HG03457 (cell line): ENCODE data around the gene SERPINI1.

Source experiments
- ATAC-seq: cut with Tn5 transposase; IDR thresholded peaks from one replicate; pipeline ENCODE4 v1.9.1; 2021; ENCODE audit warnings: moderate number of reproducible peaks; ENCODE audit not compliant: unreplicated experiment

SERPINI1 gene, protein sequence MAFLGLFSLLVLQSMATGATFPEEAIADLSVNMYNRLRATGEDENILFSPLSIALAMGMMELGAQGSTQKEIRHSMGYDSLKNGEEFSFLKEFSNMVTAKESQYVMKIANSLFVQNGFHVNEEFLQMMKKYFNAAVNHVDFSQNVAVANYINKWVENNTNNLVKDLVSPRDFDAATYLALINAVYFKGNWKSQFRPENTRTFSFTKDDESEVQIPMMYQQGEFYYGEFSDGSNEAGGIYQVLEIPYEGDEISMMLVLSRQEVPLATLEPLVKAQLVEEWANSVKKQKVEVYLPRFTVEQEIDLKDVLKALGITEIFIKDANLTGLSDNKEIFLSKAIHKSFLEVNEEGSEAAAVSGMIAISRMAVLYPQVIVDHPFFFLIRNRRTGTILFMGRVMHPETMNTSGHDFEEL

DNA sequence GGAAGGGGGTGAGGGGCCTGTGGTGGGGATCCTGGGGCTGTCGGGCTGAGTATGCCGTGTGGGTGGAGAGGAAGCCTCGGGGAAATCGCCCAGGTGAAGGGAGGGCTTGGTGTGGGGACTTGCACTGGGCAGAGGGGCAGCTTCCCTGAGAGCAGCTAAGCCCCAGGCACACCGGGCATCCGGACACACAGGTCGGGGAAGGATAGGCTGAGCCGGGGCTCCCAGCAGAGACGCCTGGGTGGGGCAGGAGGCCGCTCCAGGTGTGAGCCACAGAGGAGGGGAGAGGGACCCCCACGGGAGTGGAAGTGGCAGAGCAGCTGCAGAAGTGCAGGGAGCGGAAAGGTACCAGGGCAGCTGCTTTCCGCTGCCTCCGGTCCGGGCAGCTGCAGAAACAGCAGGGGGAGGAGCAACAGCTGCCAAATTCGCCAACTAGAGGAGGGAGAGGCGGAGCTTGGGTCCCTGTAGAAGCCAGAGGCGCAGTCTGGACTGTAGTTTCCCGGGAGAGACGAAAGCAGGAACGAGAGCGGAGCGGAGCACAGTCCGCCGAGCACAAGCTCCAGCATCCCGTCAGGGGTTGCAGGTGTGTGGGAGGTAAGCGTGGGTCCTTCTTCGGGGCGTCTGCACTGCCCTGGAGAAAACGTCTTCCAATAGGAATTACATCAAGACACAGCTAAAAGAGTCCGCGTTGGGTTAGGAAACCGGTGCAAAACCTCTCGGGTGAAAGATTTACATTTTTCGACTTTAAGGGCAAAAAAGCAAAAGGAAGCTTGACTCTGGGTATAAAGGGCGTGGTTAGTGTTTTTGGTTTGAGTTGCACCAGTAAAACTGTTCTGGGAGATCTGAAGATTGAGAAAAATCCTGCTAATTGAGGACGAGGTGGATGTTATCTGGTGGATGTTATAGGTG is at the start of gene SERPINI1:
TSS of gene SERPINI1 (plus strand) at position 489 of the 906 bp plus-strand sequence. CDS start 53,408 bp downstream, outside the sequence.
- ATAC-seq = peak; percentile 47

DNA sequence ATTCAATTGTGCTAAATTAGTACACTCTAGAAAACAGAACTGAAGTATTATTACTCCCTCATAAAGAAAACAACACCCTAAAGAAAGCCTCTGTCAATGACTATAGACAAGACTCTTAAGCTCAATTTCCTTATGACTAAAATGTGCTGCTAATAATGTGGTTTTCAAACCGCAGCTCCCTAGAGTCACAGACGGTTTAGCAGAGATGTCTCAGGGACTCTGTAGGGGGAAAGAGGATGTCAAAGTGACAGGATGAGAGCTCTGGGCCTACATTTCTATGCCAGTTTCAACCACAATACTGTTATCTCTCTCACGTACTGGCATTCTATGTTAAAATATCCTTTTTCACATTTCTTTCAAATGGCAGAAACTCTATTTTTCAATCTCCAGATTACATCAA is 44.2 kb upstream of the SERPINI1 start:
- peak; percentile 100 for ATAC-seq

DNA sequence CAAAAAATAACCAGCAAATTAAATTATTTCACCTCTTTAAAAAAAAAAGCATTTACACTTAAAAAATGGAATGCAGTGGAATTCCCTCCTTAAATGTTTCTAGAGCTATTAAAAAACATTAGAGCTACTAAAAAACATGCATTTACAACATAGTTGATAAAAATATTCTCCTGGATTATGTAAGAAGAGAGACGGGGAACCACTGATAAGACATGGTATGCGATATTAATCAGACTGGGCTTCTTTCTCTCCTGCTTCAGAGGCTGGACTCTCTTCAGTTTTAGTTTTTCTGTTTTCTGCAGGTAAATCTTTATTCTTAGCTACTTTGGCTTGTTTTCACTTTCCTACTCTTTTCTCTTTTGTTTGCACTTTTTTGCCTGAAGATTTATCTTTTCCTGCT is 41.4 kb upstream of the SERPINI1 start:
- ATAC-seq = no peak

DNA sequence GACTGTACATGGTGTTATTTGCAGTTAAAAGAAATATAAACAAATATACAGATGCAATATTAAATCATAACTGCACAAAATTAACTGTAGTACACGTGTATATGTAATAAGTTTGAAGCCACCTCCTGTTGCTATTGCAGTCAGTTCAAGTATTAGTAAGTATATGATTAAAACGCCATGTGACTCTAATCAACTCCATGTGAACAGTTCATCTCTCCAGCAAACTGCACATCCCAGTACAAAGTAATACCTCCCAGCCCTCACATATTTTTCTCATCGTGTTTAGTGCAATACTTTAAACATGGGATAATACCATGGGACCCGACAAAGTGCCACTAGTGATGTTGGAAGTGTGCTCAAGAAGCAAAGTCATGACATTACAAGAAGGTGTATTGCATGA is 35.5 kb upstream of the SERPINI1 start:
- ATAC-seq = no peak

DNA sequence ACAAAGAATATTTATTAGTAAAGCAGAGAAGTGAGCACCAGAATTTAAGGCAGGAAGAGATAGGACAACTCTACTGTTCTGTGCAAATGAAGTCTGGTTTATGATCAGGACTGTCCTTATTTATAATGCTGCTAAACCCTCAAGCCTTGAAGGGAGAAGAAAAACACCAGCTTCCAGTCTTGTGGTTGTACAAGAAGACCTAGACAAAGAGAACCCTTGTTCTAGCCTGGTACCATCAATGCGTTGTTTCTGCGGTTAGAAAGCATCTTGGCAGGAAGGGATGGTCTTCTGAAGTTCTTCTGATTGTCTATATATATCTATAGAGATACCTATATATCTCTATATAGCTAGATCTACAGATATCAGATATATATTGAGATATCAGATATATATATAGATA is 34.6 kb upstream of the SERPINI1 start:
- ATAC-seq = no peak

DNA sequence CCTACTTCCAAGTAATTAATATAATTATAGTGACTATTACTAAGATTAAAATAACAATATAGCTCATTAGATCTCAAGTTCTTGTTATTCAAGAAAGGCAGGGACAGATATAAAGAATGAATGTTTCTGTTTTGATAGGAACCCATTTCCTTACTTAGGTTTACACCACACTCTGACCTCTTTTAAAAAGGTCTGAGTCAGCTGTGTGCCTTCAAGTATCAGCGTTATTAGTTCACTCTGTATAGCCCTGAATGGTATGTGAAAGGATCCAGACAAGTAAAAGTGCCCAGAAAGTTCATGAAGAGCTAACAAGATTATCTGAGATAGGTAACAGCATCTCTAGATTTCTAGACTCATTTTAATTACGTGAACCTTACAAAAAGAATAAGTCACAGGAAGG is 29.7 kb upstream of the SERPINI1 start:
- no peak for ATAC-seq

DNA sequence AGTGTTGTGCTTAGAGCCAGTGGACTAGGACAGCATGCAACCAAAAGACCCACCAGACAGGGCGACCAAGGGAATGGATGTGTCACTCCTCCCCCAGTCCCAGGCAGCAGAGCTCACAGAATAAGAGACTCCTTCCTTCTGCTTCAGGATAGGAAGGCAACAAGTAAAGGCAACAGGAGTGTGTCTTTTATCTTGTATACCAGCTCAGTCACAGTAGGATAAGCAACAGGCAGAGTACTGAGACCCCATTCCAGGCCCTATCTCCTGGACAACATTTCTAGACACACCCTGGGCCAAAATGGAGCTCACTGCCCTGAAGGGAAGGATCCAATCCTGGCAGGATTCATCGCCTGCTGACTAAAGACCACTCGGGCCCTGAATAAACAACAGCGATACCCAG is 25.8 kb upstream of the SERPINI1 start:
- ATAC-seq = no peak

DNA sequence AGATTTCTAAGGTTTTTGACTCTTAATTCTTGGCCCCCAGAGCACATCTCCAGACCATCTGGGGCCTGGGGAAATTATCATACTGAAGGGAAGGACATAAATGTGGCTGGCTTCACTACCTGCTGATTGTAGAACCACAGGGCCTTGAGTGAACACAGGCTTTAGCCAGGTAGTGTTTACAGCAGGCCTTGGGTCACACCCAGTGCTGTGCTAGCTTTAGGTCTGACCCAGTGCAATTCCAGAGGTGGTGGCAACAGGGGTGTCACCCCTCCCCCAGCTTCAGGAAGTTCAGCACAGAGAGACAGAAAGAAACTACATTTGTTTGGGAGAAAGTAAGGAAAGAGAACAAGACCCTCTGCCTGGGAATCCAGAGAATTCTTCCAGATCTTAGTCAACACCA is 25.0 kb upstream of the SERPINI1 start:
- no peak for ATAC-seq

DNA sequence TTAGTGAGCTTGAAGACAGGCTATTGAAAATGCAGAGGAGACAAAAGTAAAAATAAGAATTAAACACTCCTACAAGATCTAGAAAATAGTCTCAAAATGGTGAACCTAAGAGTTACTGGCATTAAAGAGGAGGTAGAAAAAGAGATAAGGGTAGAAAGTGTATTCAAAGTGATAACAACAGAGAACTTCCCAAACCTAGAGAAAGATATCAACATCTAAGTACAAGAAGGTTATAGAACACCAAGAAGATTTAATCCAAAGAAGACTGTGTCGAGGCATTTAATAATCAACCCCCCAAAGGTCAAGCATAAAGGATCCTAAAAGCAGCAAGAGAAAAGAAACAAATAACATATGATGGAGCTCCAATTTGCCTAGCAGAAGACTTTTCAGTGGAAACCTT is 24.1 kb upstream of the SERPINI1 start:
- no peak for ATAC-seq

DNA sequence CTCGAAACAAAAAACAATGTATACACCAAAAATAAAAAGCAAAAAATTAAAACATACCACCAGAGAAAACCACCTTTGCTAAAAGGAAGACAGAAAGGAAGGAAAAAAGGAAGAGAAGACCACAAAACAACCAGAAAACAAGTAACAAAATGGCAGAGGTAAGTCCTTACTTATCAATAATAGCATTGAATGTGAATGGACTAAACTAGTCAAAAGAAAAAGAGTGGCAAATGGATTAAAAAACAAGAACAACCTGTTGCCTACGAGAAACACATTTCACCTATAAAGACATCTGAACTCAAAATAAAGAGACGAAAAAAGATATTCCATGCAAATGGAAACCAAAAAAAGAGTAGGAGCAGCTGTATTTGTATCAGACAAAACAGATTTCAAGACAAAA is 23.1 kb upstream of the SERPINI1 start:
- no peak for ATAC-seq

DNA sequence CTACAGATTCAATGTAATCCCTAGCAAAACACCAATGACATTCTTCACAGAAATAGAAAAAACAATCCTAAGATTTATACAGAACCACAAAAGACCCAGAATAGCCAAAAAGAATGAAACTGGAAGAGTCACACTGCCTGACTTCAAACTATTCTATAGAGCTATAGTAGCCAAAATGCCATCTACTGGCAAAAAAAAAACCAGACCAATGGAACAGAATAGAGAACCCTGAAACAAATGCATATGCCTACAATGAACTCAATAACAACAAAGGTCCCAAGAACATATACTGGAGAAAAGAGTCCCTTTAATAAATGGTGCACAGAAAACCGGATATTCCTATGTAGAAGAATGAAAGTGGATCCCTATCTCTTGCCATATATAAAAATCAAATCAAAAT is 20.6 kb upstream of the SERPINI1 start:
- no peak for ATAC-seq

DNA sequence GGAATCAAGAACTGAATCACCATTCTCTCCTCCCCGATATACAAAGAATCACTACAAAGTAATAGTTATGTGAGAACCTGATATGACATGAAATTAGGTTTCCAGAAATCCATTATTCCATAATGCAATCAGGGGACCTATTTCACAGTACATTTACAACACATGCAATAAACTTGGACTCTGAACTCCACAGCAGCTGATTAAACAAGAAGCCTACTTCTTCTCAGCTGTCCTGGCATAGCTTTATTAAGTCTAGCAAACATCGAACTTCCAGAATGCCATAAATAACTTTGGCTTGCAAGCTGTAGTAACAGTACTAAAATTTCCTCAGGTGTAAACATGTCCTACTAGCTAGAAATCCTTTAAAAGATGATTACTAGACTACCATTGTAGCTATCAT is 18.6 kb upstream of the SERPINI1 start:
- ATAC-seq = no peak

DNA sequence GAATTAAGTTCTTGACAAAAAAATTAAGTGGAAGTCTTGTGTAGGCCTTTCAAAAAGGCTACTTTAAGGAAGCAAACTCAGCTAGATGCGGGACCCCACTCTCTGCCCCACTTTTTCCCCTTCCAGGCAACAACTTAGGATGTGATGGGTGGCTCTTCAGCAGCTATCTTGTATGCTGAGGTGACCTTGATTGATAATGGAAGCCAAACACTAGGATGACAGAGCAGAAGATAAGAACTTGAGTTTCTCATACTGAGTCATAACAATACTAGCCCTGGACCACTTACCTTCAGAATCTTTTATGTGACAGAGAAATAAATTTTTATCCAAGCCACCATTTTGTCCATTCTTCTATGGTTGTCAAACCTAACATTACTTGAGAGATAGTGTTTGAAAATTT is 16.9 kb upstream of the SERPINI1 start:
- no peak for ATAC-seq

DNA sequence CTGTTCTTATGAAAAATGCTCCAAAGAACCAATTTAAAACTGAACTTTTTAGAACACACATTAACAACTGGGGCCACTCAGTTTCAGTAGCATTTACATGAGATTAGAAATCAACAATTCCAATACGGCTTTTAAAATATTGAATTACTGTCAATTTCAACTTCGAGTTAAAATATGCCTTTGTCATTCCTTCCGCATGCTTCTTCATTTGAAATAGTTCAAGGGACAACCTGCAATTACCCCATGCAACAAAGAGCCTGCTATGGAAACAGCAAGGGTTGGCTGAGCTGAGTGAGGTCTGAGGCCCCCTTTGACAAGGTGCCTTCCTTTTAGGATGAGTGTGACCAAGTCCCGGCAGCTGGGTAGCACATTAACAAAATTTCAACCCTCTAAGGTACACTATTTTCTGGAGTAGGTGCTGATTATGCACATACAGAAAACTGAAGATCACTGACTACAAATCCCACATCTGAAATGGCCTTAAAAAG is 12.5 kb upstream of the SERPINI1 start:
- ATAC-seq = no peak

DNA sequence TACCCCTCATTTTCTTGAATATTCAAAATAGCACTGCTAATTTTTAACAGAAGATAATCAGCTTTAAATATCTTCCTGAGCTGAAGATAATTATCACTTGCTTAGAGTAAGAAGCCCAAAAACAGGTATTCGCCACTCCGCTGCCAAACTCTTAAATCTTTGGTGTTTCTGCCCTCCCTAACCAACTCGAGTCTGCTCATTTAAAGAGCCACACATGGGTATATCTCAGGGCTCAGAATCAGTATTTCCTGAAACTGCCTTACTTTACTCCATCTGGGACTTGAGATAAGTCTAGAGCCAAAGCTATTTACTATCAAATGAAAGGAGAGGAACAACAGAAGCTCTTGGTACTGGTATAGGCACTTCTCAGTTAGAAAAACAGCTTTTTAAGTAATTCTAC is 11.6 kb upstream of the SERPINI1 start:
- no peak for ATAC-seq

DNA sequence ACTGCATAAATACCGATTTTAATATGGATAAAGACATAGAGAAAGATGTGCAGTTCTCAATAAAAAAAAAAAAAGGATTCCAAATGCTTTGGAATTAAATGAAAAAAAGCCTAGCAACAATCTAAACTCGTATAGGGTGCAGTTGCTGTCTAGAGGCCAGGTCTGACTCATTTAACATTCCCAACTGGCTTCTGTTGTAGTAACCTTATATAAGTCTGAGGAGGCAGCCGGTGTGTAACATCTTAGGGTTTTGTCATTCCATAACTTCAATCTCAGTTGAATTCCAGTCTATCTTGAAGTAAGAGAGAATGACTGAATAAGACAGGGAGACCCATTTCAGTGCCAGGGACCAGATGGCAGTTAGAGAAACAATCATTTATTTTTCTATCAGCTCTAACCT is 7.3 kb upstream of the SERPINI1 start:
- ATAC-seq = no peak

DNA sequence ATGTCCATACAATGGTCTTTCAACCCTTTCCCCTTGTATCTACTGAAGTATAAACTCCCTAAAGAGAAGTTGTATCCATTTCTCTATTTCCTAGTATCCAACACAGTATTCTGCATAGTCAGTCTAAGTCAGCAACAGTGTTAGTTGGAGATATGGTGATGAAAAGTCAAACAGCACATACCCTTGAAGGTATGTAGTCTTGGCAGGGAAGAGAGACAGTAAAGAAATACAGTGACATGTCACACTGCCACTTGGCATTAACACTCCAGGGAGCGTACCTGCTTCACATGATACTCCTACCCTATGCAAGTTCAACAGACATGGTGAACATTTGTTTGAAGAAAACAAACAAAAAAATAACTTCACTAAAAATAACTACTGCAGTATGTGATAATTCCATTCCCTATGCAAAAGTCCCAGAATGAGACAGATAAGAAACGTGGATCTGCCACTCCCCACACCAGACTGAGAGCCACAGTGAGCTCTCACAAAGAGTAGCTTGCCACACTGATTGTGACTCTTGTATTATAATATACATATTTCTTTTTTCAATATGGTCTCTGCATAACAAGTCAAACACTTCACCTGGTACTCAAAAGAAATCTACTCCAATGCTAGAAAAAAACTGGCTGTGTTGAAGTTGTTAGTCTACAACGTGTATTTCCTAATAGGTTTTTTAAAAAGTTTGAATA is 6.7 kb upstream of the SERPINI1 start:
- no peak for ATAC-seq

DNA sequence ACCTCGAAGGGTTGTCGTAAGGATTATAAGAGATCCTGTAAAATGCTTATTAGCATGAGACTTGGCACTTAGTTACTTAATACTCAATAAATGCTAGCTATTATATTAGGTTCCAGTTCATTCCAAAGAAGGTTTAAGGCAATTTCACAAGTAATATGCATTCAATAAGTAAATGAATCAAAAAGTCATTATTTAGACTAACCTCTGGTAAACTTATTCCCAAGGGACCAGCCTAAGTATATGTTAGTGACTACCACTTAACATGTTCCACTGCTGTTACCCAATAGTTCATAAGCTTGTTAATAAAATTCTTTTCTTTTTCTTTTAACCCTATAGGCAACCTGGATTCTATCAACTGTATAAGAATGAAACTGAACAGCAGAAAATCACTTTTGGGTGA is 5.9 kb upstream of the SERPINI1 start:
- ATAC-seq = no peak

DNA sequence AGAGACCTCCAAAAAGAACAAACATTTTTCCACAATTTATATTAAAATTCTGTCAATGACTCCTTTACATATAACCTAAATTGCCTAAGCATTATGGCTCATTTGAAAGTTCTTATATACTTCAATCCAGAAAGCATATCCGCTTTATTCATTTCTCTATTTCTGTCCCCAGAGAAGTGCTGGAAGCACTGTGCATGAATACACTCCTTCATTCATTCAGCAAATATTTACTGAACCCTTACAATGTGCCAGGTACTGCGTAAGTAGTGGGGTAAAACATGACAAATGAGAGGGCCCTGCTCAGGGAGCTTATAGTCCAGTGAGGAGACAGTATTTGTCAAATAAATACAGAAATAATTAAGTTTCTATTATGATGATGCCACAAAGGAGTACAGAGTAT is 4.1 kb upstream of the SERPINI1 start:
- ATAC-seq = no peak

DNA sequence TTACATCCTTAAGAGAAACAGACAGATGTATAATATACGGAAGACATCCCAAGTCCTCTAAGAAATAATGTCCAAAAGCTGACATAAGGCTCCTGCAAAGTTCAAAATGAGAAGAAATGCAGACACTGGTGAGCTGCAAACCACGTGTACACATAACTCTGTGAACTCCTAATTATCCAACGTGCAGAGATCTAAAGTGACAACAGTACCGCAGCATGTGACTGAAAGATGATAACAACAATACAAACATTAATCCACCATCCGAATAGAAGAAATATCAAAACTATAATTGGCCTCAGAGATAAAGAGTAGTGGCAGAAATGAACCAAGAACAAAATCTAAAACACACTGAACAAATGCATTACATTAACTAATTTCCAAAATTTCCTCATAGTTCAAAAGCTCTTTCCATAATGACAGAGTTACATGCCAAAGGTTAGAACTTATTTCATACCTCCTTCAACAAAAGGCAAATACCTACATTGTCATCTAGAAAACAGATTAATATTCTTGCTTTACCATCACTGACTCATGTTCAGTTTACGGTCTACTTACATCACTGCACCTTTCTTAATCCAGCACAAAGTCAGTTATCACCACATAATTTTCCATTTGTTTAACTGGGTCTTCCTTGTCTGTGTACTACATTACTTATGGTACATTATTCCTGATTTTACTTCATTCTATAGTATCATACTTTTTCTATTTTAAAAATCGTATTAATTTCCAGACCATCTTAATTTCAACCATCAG is 3.0 kb upstream of the SERPINI1 start:
- no peak for ATAC-seq
